CD4-positive, alpha-beta T cell treated with Interleukin-15 for 4 hours (primary cell): Measurements from ENCODE around the gene LDHAL6A.
"Not testable (repeated sequence)": the region's sequence is repeated elsewhere in the genome, so short reads cannot be mapped to it uniquely, and the experiment has no call there.

Source experiments
- DNase-seq: peaks from one replicate; pipeline ENCODE4 v3.0.0-alpha.2; 2020; ENCODE audit warnings: low spot score

LDHAL6A gene

DNA sequence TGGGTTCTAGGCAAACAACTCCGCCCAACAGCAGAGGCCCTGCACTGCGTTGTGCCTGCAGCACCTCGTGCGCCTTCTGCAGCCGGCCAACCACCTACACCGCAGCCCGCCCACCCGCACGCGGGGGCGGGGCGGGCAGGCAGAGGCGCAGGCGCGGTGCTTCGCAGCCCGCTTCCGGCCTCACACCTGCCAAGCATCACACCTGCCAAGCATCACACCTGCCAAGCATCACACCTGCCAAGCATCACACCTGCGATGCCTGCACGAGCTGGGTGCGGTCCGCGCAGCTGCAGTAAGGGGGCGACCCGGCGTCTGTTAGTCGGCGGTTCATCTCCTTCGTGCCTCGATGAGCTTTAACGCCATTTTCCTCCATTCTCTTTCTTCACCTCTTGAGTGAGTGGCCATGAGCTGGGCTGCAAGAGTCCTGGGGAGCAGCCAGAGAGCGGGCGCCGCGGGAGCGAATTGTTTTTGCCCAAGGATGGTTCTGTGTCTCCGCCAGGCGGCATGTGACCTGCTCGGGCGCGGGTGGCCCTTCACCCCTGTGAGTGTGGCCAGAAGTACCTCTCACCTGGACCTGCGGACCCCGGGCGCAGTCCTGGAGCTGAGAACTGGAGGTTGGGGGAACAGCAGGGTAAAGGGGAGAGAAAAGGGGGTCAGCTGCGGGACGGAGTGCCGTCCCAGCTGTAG is at the start of gene LDHAL6A:
Gene LDHAL6A (plus strand): TSS at position 171 of the 687 bp plus-strand sequence. CDS start 825 bp downstream, outside the sequence.
- DNase-seq = no peak

DNA sequence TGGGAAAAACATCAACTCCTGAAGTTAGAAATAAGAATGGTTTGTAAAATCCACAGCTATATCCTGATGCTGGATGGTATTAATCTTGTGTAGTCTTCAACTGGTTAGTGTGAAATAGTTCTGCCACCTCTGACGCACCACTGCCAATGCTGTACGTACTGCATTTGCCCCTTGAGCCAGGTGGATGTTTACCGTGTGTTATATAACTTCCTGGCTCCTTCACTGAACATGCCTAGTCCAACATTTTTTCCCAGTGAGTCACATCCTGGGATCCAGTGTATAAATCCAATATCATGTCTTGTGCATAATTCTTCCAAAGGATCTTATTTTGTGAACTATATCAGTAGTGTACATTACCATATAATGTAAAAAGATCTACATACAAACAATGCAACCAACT is 48.3 kb upstream of the LDHAL6A start:
- DNase-seq = not testable (repeated sequence)

DNA sequence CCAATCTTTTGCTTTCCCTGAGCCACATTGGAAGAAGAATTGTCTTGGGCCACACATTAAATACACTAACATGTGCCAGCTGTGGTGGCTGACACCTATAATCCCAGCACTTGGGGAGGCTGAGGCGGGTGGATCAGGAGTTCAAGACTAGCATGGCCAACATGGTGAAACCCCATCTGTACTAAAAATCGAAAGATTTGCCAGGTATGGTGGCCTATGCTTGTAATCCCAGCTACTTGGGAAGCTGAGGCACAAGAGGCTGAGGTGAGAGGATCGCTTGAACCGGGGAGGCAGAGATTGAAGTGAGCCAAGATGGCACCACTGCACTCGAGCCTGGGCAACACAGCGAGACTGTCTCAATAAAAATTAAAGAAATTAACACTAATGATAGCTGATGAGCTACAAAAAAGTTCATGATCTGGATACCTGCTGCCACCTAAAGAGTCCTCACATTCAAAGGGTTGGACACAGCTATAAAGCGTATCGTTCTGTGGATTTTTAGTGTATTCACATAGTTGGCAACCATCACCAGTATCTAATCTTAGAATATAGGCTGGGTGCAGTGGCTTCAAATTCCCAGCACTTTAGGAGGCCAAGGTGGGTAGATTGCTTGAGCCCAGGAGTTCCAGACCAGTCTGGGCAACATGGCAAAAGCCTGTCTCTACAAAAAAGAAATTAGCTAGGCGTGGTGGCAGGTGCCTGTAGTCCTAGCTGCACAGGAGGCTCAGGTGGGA is 46.9 kb upstream of the LDHAL6A start:
- no peak for DNase-seq

DNA sequence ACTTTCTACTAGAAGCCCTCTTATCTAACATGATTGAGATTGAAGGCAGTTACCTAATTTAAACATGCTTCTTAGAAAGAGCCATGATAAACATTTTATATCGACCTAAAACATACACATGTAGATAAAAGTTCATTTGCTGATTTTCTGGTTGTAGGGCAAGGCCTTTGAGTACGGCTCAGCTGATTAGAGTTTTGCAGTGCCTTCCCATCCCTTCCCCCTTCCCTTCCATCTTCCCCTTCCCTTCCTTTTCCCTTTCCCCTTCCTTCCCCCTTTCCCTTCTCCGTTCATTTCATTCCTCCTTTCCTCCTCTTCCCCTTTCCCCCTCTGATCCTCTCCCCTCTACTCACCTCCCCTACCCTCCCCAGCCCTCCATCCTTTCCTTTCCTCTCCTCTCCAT is 39.2 kb upstream of the LDHAL6A start:
- DNase-seq = no peak

DNA sequence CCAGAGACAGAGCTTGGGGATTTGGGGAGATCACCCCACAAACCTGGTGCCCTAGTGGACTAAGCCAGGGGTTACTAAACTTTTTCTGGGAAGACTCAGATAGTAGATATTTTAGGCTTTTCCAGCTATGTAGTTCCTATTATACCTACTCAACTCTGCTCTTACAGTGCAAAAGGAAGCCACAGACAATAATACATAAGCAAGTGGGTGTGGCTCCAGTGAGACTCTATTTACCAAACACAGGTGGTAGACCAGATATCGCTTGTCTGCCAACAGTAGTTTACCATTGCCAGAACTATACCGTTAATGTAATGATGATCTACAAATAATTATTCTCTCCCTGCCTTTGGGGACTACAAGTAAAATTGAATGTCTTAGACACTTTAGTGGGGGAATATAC is 36.6 kb upstream of the LDHAL6A start:
- no peak for DNase-seq

DNA sequence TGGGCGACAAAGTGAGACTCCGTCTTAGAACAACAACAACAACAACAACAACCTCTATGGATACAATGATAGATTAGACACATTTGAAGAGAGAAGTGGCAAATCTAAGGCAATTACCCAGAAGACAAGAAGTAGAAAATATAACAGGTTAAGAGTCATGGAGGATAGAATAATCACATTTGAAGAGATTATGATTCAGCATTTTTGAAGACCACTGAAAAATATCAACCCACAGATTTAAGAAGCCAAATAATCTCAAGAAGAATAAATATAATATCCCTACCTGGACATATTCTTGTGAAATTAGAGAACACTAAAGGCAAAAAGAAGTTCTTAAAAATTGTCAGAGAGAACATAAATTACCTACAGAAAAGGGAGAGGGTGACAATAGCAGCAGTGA is 35.6 kb upstream of the LDHAL6A start:
- DNase-seq = no peak

DNA sequence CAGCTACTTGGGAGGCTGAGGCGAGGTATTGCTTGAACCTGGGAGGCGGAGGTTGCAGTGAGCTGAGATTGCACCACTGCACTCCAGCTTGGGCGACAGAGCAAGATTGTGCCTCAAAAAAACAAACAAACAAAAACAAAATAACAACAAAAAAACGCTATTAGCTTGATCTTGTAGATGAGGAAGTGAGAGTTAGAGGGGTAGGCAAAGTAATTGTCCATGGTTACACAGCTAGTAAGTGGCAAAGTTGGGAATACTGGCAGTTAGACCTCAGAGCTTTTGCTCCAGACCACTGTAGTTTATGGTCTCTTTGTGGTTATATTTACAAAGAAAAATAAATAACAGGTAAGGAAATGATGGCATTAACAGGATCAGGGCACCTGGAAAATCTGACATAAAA is 28.4 kb upstream of the LDHAL6A start:
- no peak for DNase-seq

DNA sequence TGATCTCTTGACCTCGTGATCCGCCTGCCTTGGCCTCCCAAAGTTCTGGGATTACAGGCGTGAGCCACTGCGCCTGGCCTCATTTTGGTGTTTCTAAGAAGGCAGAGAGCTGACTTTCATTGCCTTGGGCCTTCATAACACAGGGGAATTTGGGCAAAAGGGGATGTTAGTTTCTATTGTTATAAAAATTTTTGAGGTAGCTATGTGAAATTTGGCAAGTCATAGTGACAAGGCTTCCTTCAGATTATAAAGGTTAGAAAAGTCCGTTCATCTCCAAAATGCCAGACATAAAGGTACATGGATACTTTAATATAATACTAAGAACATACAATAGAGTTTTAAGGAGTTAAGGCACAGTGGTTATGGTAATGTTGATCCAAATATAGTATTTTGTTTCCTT is 26.3 kb upstream of the LDHAL6A start:
- no peak for DNase-seq

DNA sequence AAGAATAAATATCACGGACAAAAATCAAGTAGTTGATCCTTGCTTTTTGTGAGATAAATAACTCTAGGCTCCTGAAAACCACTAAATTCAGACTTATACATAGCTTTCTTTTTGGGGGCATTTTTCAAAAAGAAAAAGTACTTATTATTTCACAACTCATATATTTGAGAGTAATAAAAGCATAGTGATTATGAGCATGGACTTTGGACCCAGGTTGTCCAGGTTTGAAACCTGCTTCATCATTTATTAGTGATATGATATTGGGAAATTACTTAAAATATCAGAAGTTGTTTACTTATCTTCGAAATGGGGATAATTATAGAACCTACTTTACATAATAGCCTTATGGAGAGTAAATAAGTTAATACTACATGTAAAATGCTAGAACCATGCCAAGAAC is 17.0 kb upstream of the LDHAL6A start:
- no peak for DNase-seq

DNA sequence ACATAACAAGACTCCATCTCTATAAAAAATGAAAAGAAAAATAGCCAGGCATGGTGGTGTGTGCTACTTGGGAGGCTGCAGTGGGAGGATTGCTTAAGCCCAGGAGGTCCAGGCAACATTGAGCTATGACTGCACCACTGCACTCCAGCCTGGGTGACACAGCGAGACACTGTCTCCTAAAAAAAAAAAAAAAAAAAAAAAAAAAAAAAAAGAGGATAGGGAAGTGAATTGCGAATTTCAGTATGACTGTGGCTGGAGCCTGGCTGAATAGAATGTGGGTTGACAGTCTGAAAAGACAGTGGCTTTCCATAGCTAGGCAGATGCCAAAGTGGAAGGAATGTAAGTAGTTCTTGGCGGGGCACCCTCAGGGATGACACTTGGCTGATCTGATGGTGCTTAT is 6.4 kb upstream of the LDHAL6A start:
- no peak for DNase-seq

DNA sequence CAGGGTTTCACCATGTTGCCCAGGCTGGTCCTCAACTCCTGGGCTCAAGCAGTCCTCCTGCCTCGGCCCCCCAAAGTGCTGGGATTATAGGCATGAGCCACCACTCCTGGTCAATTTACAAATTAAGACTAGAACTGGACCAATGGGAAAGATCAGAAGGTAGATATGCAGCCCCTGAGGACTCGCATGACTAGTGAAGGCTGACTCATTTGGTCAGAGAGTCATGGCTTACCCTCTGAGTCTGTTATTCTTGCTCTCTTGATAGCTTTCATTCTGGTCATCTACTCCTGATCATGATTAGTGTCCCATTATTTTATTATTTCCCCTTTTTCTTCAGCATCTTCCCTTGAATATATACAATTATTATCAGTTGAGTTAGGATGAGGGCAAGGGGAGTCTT is 2.7 kb upstream of the LDHAL6A start:
- DNase-seq = no peak

DNA sequence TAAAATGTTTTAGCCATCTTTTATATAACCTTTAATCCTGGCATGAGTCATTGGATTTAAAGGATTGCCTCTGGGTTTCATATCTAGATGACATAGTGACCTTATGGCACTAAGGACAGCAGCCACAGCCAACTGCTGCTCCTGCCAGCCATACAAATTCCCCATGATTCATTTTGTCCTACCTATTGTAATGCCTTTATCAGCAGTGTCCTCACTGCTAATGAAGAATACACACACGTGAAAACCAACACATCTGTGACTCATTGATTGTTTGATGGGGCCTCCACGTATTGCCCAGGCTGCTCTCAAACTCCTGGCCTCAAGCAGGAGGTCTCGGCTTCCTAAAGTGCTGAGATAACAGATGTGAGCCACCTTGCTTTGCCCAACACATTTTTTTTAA is 1.8 kb downstream of the LDHAL6A start:
- DNase-seq = no peak

DNA sequence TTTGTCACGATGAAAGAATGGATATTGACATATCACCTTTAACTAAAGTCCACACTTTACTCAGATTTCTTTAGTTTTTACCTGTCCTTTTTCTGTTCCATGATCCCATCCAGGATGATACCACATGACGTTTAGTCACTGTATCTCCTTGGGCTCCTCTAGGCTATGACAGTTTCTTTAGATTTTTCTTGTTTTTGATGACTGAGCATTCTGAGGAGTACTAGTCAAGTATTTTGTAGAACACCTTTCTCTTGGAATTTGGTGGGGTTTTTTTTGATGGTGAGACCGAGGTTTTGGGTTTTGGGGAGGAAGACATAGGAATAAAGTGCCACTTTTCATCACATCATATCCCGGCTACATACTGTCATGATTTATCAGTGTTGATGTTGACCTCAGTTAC is 4.0 kb downstream of the LDHAL6A start:
- DNase-seq = no peak

DNA sequence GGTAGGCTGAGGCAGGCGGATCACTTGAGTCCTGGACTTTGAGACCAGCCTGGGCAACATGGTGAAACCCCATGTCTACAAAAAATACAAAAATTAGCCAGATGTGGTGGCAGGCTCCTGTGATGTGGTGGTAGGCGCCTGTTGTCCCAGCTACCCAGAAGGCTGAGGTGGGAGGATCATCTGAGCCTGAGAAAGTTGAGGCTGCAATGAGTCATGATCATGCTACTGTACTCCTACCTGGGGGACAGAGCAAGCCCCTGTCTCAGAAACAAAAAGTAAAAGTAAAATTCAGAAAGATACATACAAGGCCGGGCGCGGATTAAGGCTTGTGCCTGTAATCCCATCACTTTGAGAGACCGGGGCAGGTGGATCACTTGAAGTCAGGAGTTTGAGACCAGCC is 6.3 kb downstream of the LDHAL6A start:
- no peak for DNase-seq

DNA sequence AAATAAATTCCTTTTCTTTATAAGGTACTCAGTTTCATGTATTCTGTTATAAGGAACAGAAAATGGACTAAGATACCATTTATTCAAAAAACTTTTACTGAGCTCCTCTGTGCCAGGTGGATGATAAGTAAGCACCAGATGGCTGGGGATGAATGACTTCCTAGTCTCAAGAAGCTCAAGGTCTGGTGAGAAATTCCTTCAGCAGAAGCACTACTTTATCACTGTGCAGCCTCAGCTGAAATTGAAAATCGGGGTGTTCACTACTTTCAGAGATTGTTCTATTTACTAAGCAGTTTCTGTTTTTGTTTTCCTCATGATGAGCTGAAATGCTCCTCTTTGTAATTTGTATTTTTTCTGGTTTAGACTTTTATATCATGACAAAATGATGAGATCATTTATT is 7.8 kb downstream of the LDHAL6A start:
- DNase-seq = no peak

DNA sequence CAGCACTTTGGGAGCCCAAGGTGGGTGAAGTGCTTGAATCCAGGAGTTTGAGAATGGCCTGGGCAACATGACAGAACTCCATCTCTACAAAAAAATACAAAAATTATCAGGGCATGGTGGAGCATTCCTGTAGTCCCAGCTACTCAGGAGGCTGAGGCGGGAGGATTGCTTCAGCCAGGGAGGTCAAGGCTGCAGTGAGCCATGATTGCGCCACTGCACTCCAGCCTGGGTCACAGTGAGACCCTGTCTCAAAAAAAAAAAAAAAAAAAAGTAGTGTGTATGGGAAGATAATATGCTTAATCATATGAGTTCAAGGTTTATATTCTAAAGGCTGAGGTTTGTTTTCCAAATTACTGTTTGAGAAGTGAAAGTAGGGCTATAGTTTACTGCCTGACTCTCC is 10.7 kb downstream of the LDHAL6A start:
- DNase-seq = no peak

DNA sequence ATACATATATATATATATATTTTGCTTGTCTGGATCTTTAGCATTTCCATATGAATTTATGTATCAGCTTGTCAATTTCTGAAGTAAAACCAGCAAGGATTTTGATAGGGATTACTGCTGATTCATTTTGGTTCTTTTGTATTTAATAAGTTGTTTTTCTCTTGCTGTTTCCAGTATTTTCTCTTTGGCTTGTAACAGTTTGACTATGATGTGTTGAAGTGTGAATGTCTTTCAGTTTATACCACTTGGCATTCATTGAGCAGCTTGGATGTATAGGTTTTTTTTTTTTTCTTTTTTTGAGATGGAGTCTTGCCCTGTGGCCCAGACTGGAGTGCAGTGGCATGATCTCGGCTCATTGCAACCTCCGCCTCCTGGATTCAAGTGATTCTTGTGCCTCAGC is 12.4 kb downstream of the LDHAL6A start:
- no peak for DNase-seq

DNA sequence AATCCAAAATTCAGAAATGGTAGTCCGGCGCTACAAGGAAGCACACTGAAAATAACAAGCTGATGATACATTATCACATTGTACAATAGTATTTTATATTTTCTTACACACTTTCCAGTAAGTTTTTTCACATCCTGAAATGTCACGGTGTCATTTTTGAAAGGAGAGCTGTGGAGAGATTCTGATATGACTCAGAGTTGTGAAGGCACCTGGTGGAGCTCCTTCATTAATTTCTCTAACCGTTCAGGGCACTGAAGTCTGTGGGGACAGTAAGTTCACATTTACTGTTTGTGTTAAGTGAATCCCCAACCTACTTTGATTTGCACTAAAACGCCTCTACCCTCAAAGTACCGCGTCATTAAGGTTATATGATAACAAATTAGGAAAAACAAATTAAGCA is 13.3 kb downstream of the LDHAL6A start:
- DNase-seq = no peak

DNA sequence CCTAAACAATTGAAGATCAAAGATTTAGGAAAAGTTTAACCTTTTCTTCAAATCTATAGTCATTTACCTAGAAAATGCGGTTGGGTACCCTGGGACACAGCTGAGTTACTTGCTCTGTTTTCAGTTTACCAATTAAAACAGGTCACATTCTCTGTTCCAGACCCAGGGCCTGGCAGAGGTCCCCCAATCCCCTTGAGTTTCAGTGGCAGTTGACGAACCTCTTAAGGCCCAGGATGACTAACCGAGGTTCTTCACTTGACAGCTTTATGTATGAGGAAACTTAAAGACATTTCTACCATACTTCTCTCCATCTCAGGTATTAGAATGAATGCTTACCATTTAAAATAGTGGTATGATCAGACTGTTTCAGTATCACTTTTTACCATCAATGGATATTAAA is 16.3 kb downstream of the LDHAL6A start:
- no peak for DNase-seq

DNA sequence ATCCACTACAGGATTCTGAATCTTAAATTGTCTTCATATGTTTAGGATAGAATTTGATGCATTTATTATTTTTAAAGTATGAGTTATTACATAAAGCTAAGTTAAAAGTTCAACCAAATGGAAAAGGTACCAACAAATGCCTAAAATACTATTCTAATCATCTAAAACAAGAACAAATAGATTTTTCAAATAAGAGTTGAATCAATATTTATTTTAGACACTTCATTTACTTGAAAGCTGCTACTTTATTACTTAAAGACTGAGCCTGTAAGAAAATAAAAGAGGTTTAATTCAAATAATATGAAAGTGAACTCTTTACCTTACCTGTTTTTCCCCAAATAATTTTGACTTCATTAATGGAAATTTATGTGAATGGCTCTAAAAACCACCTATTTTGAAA is 16.9 kb downstream of the LDHAL6A start:
- DNase-seq = no peak

DNA sequence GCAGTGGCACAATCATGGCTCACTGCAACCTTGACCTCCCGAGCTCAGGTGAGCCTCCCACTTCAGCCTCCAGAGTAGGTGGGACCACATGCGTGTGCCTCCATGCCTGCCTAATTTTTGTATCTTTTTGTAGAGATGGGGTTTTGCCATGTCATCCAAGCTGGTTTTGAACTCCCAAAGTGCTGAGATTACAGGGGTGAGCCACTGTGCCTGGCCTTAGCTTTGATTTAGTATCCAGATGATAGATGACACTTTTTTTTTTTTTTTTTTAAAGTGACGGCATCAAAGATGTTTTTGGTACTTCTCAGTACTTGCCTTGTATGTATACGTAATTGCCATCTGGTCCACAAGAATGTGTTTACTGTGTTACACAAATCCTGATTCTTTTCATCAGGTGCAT is 23.4 kb downstream of the LDHAL6A start:
- DNase-seq = no peak

DNA sequence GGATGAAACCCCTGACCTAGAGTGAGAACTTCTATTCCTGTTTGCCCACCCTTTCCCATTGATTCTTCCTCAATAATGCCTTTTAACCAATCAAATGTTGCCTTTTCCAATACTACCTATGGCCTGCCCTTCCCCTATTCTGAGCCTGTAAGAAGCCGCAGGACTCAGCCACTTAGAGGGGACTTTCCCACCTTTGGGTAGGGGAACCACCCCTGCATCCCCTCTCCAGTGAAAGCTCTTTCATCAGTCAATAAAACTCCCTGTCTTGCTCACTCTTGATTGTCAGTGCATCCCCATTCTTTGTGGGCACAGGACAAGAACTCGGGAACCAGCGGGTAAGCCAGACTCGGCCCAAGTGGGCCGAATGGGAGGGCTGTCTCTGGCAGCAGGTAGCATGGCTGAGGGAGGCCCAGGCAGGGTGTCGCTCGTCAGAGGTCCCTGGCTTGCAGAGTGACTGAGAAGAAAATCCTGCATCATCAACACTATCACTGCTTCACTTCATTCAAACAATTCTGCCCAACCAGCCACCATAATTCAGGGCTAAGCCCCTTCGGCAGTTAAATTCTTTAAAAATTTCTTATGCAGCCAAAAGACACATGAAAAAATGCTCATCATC is 30.4 kb downstream of the LDHAL6A start:
- DNase-seq = no peak

DNA sequence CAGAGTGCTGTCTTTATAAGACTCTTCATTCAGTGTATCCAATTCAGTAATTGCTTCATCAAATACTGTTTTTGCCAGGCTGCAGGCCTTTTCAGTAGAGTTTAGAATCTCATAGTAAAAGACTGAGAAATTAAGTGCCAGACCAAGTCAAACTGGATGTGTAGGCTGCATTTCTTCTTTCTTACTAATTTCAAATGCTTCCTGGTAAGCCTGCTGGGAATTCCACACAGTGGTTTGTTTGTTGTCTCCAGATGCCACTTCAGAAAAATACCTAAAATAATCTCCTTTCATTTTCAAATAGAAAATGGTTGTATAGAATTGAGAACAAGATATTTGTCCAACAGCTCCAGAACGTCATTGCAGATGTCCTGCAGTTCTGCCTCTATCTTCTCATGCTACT is 34.7 kb downstream of the LDHAL6A start:
- DNase-seq = no peak
